ENCODE results near the gene DNER.

DNER gene

GRCh38 chr2:229388731-229389130 lies 325.6 kb downstream of the DNER start:
- Histone ChIP-seq H3K27ac (no peak overlapping the region), H3K79me2 (no peaks in the 10 kb centered on the region), H3K27me3 (ENCODE audit: control insufficient read depth, insufficient read depth, low read length) (no peaks in the 10 kb centered on the region), H3K4me3 (ENCODE audit: low read depth, low read length) (no peak overlapping the region), H3K4me1 (no peaks in the 10 kb centered on the region), H3K36me3 (ENCODE audit: control insufficient read depth, insufficient read depth, low read length) (no peaks in the 10 kb centered on the region), H3K4me2 (ENCODE audit: low read length) (no peak overlapping the region), H2AFZ (no peak overlapping the region), H3K9ac (no peak overlapping the region), H3K9me3 (ENCODE audit: control insufficient read depth, low read length) (no peaks in the 10 kb centered on the region)
- TF ChIP-seq, protein P1, sequence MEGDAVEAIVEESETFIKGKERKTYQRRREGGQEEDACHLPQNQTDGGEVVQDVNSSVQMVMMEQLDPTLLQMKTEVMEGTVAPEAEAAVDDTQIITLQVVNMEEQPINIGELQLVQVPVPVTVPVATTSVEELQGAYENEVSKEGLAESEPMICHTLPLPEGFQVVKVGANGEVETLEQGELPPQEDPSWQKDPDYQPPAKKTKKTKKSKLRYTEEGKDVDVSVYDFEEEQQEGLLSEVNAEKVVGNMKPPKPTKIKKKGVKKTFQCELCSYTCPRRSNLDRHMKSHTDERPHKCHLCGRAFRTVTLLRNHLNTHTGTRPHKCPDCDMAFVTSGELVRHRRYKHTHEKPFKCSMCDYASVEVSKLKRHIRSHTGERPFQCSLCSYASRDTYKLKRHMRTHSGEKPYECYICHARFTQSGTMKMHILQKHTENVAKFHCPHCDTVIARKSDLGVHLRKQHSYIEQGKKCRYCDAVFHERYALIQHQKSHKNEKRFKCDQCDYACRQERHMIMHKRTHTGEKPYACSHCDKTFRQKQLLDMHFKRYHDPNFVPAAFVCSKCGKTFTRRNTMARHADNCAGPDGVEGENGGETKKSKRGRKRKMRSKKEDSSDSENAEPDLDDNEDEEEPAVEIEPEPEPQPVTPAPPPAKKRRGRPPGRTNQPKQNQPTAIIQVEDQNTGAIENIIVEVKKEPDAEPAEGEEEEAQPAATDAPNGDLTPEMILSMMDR (IDR thresholded peaks at IDR 0.05), result no peak

DNA sequence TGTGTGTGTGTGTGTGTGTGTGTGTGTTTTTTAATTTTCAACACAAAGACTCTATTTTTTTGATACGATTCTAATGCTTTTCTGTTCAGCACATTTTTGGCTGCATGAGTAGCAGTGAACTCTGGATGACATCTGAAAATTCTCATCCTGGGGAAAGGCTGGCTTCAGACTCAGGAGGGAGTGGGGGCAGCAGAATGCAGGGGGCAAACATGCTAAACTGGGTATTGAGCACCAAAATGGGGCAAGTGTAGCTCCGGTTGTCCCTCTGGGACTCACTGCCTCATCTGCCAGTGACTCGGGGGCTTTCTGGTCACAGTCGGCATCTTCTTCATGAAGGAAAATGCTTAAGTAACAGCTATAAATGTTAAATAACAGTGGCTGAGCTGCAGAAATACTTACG lies 326.5 kb downstream of the DNER start:
- Histone ChIP-seq H3K9ac (no peak overlapping the region), H3K27me3 (ENCODE audit: control insufficient read depth, insufficient read depth, low read length) (no peaks in the 10 kb centered on the region), H3K27ac (no peak overlapping the region), H3K4me1 (no peaks in the 10 kb centered on the region), H3K9me3 (ENCODE audit: control insufficient read depth, low read length) (no peaks in the 10 kb centered on the region), H3K4me3 (ENCODE audit: low read depth, low read length) (no peak overlapping the region), H3K79me2 (no peaks in the 10 kb centered on the region), H3K4me2 (ENCODE audit: low read length) (no peak overlapping the region), H3K36me3 (ENCODE audit: control insufficient read depth, insufficient read depth, low read length) (no peaks in the 10 kb centered on the region), H2AFZ (no peak overlapping the region)
- TF ChIP-seq, protein P1 (IDR thresholded peaks at IDR 0.05), result no peak

- Histone ChIP-seq H3K9me3 (ENCODE audit: control insufficient read depth, low read length) (no peaks in the 10 kb centered on the region), H3K4me1 (no peaks in the 10 kb centered on the region), H2AFZ (no peak overlapping the region), H3K4me2 (ENCODE audit: low read length) (no peak overlapping the region), H3K79me2 (no peaks in the 10 kb centered on the region), H3K27me3 (ENCODE audit: control insufficient read depth, insufficient read depth, low read length) (no peaks in the 10 kb centered on the region), H3K4me3 (ENCODE audit: low read depth, low read length) (no peak overlapping the region), H3K36me3 (ENCODE audit: control insufficient read depth, insufficient read depth, low read length) (no peaks in the 10 kb centered on the region), H3K9ac (no peak overlapping the region), H3K27ac (no peak overlapping the region)
- TF ChIP-seq, protein P1 (IDR thresholded peaks at IDR 0.05), result no peak
These were observed 334.2 kb downstream of the DNER start for GRCh38 chr2:229380101-229380625.

GRCh38 chr2:229378386-229378785 lies 336.0 kb downstream of the DNER start:
- H2AFZ ChIP-seq, result no peak overlapping the region
- H3K9me3 ChIP-seq (ENCODE audit: control insufficient read depth, low read length), result no peaks in the 10 kb centered on the region
- H3K36me3 ChIP-seq (ENCODE audit: control insufficient read depth, insufficient read depth, low read length), result no peaks in the 10 kb centered on the region
- no peak overlapping the region for H3K27ac ChIP-seq
- no peaks in the 10 kb centered on the region for H3K27me3 ChIP-seq (ENCODE audit: control insufficient read depth, insufficient read depth, low read length)
- no peak overlapping the region for H3K9ac ChIP-seq
- TF ChIP-seq, protein P1 (IDR thresholded peaks at IDR 0.05), result no peak
- no peak overlapping the region for H3K4me2 ChIP-seq (ENCODE audit: low read length)
- no peaks in the 10 kb centered on the region for H3K4me1 ChIP-seq
- no peak overlapping the region for H3K4me3 ChIP-seq (ENCODE audit: low read depth, low read length)
- no peaks in the 10 kb centered on the region for H3K79me2 ChIP-seq

DNA sequence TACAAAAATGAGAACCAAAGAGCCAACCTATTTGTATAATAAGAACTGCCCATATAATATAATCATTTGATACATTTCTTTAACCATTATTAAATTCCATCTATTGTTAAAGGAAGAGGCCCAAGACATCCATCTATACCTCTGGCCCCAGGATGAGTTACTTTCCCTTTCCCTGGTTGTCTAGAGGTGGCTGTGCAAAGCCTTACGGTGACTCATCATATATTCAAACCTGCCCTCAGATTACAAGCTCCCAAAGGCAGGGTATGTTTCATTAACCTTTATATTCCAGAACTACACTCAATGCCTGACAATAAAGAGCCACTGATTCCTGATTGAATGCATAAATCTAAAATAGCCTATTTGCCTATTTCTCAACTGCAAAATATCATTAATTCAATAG lies 337.5 kb downstream of the DNER start:
- Histone ChIP-seq H2AFZ (no peak overlapping the region), H3K4me3 (ENCODE audit: low read depth, low read length) (no peak overlapping the region), H3K36me3 (ENCODE audit: control insufficient read depth, insufficient read depth, low read length) (no peaks in the 10 kb centered on the region), H3K9ac (no peak overlapping the region), H3K79me2 (no peaks in the 10 kb centered on the region), H3K4me1 (no peaks in the 10 kb centered on the region), H3K27ac (no peak overlapping the region), H3K9me3 (ENCODE audit: control insufficient read depth, low read length) (no peaks in the 10 kb centered on the region), H3K4me2 (ENCODE audit: low read length) (no peak overlapping the region), H3K27me3 (ENCODE audit: control insufficient read depth, insufficient read depth, low read length) (no peaks in the 10 kb centered on the region)
- TF ChIP-seq, protein P1 (IDR thresholded peaks at IDR 0.05), result no peak
